IMR-90 (cell line): ENCODE data around the gene COL4A2. TPM values are rescaled to one million over a fixed set of nuclear protein-coding genes. Genes with fewer than 3 reads are reported as not detected.

ENCODE experiments used
- ATAC-seq: fragments of 200-7000 bp; cut with Tn5 transposase; 2 replicates; pipeline ENCODE4 v1.9.1; 2020; ENCODE audit warnings: low read depth, mild to moderate bottlenecking, moderate library complexity
- BruUV-seq: library from RNA; stranded (reverse); fragments of 400-500 nt; replicated peaks from 2 replicates; lab custom pipeline; 2021; lab: Mats Ljungman, UMichigan
- CTCF ChIA-PET: fragments of 300-600 bp; formaldehyde crosslinking; extraction: SDS; loops from one replicate; lab custom pipeline; 2021; ENCODE audit warnings: antibody characterized with exemption; lab: Yijun Ruan, JAX
- POLR2A ChIA-PET: fragments of 300-600 bp; sonication (Branson Sonifier 250); formaldehyde crosslinking; loops from one replicate; lab custom pipeline; 2022; ENCODE audit warnings: antibody characterized with exemption; ENCODE audit not compliant: unreplicated experiment; lab: Charles Lee
- DNase-seq: peaks from one replicate; pipeline ENCODE4 v3.0.0; 2013
- H2AFZ ChIP-seq: replicated peaks from 2 replicates; pipeline ENCODE3; 2013; ENCODE audit warnings: low read length, mild to moderate bottlenecking; ENCODE audit not compliant: poor library complexity
- H2AK5ac ChIP-seq: 2 replicates; pipeline ENCODE4 v1.6.1; 2013; ENCODE audit warnings: low read depth, low read length, inconsistent platforms
- H2AK9ac ChIP-seq: replicated peaks from 2 replicates; pipeline ENCODE3; 2013; ENCODE audit warnings: mild to moderate bottlenecking, low read depth, low read length, moderate library complexity; ENCODE audit not compliant: poor library complexity
- H2BK120ac ChIP-seq: 2 replicates; pipeline ENCODE4 v1.6.1; 2013; ENCODE audit warnings: low read depth, low read length, inconsistent platforms
- H2BK15ac ChIP-seq: 3 replicates; pipeline ENCODE4 v1.6.1; 2013; ENCODE audit warnings: low read depth, low read length, inconsistent platforms
- H2BK20ac ChIP-seq: 2 replicates; pipeline ENCODE4 v1.6.1; 2013; ENCODE audit warnings: low read depth, mild to moderate bottlenecking, inconsistent platforms, low read length, moderate library complexity
- H2BK5ac ChIP-seq: 2 replicates; pipeline ENCODE4 v1.6.1; 2013; ENCODE audit warnings: mild to moderate bottlenecking, low read depth, low read length, inconsistent platforms; ENCODE audit not compliant: poor library complexity, severe bottlenecking
- H3K14ac ChIP-seq: replicated peaks from 2 replicates; pipeline ENCODE4 v1.6.1; 2013; ENCODE audit warnings: low read depth, low read length, inconsistent platforms
- H3K18ac ChIP-seq: 2 replicates; pipeline ENCODE4 v1.6.1; 2013; ENCODE audit warnings: low read depth, low read length, control low read depth
- H3K23ac ChIP-seq: 2 replicates; pipeline ENCODE4 v1.6.1; 2013; ENCODE audit warnings: low read depth, low read length, inconsistent platforms
- H3K27ac ChIP-seq: 2 replicates; pipeline ENCODE4 v1.5.1; 2013; ENCODE audit warnings: mild to moderate bottlenecking, control low read depth, low read length; ENCODE audit not compliant: insufficient read depth
- H3K27me3 ChIP-seq: 2 replicates; pipeline ENCODE4 v1.6.1; 2013; ENCODE audit warnings: low read length; ENCODE audit not compliant: control insufficient read depth, insufficient read depth
- H3K36me3 ChIP-seq: 2 replicates; pipeline ENCODE4 v1.6.1; 2013; ENCODE audit warnings: low read length, mixed read lengths; ENCODE audit not compliant: control insufficient read depth, insufficient read depth
- H3K4ac ChIP-seq: 2 replicates; pipeline ENCODE4 v1.6.1; 2013; ENCODE audit warnings: low read depth, low read length, inconsistent platforms
- H3K4me1 ChIP-seq: 2 replicates; pipeline ENCODE4 v1.6.1; 2013; ENCODE audit warnings: low read length, mixed read lengths; ENCODE audit not compliant: control insufficient read depth, insufficient read depth
- H3K4me2 ChIP-seq: 2 replicates; pipeline ENCODE4 v1.6.1; 2013; ENCODE audit warnings: low read depth, mild to moderate bottlenecking, control low read depth, low read length, moderate library complexity
- H3K4me3 ChIP-seq: 2 replicates; pipeline ENCODE4 v1.5.1; 2013; ENCODE audit warnings: low read depth, mild to moderate bottlenecking, control low read depth, low read length, moderate library complexity; ENCODE audit not compliant: insufficient read depth
- H3K56ac ChIP-seq: 2 replicates; pipeline ENCODE4 v1.6.1; 2013; ENCODE audit warnings: low read length, inconsistent platforms; ENCODE audit not compliant: insufficient read depth; ENCODE audit errors: extremely low read depth
- H3K79me1 ChIP-seq, 2 experiments: 2 replicates each; pipeline ENCODE4 v1.6.1; 2013; ENCODE audit warnings: low read length in 2 of 2, inconsistent platforms in 1 of 2, low read depth in 1 of 2
- H3K9ac ChIP-seq: 2 replicates; pipeline ENCODE4 v1.6.1; 2013; ENCODE audit warnings: low read depth, low read length, control low read depth
- H3K9me1 ChIP-seq: 2 replicates; pipeline ENCODE4 v1.6.1; 2013; ENCODE audit warnings: low read length, inconsistent platforms; ENCODE audit not compliant: insufficient read depth
- H3K9me3 ChIP-seq: 2 replicates; pipeline ENCODE4 v1.6.1; 2013; ENCODE audit warnings: low read length; ENCODE audit not compliant: control insufficient read depth, insufficient read depth
- H4K20me1 ChIP-seq: 2 replicates; pipeline ENCODE4 v1.6.1; 2013; ENCODE audit warnings: low read length, inconsistent platforms; ENCODE audit not compliant: insufficient read depth
- H4K5ac ChIP-seq: 2 replicates; pipeline ENCODE4 v1.6.1; 2013; ENCODE audit warnings: mild to moderate bottlenecking, low read depth, low read length, control low read depth
- H4K8ac ChIP-seq, 2 experiments: 2 replicates each; pipeline ENCODE4 v1.6.1; 2013; ENCODE audit warnings: low read depth in 2 of 2, low read length in 2 of 2, control low read depth in 1 of 2, inconsistent platforms in 1 of 2
- H4K91ac ChIP-seq: 2 replicates; pipeline ENCODE4 v1.6.1; 2013; ENCODE audit warnings: low read depth, low read length, inconsistent platforms; ENCODE audit not compliant: insufficient read depth
- BHLHE40 ChIP-seq: fragments of 150-350 bp; IDR thresholded peaks from 2 replicates; pipeline ENCODE4 v1.6.1; 2016; ENCODE audit warnings: mild to moderate bottlenecking, low read depth, low read length
- CEBPB ChIP-seq: IDR thresholded peaks from 2 replicates; pipeline ENCODE4 v1.6.1; 2012; ENCODE audit warnings: low read depth, low read length, improper control_type of control experiment
- CHD1 ChIP-seq: IDR thresholded peaks from 2 replicates; pipeline ENCODE4 v1.6.1; 2012; ENCODE audit warnings: low read depth, low read length, improper control_type of control experiment
- FOS ChIP-seq: fragments of 150-350 bp; IDR thresholded peaks from 2 replicates; pipeline ENCODE4 v1.6.1; 2016; ENCODE audit warnings: low read depth, low read length
- MAFK ChIP-seq: IDR thresholded peaks from 2 replicates; pipeline ENCODE4 v1.6.1; 2012; ENCODE audit warnings: low read depth, low read length, improper control_type of control experiment
- MAZ ChIP-seq: IDR thresholded peaks from 2 replicates; pipeline ENCODE4 v1.6.1; 2012; ENCODE audit warnings: low read depth, mild to moderate bottlenecking, low read length, improper control_type of control experiment, moderate library complexity, borderline replicate concordance
- MXI1 ChIP-seq: IDR thresholded peaks from 2 replicates; pipeline ENCODE4 v1.6.1; 2012; ENCODE audit warnings: low read depth, mild to moderate bottlenecking, low read length, moderate library complexity, borderline replicate concordance
- NFE2L2 ChIP-seq: fragments of 150-350 bp; IDR thresholded peaks from 2 replicates; pipeline ENCODE4 v1.6.1; 2016; ENCODE audit warnings: low read depth, mild to moderate bottlenecking, low read length
- POLR2A ChIP-seq: IDR thresholded peaks from 2 replicates; pipeline ENCODE4 v1.6.1; 2012; ENCODE audit warnings: mild to moderate bottlenecking, low read depth, low read length
- RAD21 ChIP-seq: IDR thresholded peaks from 2 replicates; pipeline ENCODE4 v1.6.1; 2012; ENCODE audit warnings: low read length, improper control_type of control experiment
- RCOR1 ChIP-seq: IDR thresholded peaks from 2 replicates; pipeline ENCODE4 v1.6.1; 2012; ENCODE audit warnings: mild to moderate bottlenecking, low read length, improper control_type of control experiment; ENCODE audit not compliant: insufficient replicate concordance
- RFX5 ChIP-seq: IDR thresholded peaks from 2 replicates; pipeline ENCODE4 v1.8.0; 2012; ENCODE audit warnings: low read depth, mild to moderate bottlenecking, low read length, moderate library complexity
- SMC3 ChIP-seq: fragments of 150-350 bp; IDR thresholded peaks from 2 replicates; pipeline ENCODE4 v1.6.1; 2016; ENCODE audit warnings: low read depth, mild to moderate bottlenecking, antibody characterized with exemption, low read length, moderate library complexity
- WGBS, 2 experiments: methylation state at CpG; one replicate each; pipeline versions ENCODE4 v1.1.5 to v1.1.7; 2013; ENCODE audit warnings: missing lambda C conversion rate in 2 of 2; ENCODE audit not compliant: insufficient read length in 1 of 2; ENCODE audit errors: extremely low coverage in 2 of 2; 5-methylcytosine and 5-hydroxymethylcytosine counted together
- dilution Hi-C: fragments of 300-500 bp; cut with HindIII; formaldehyde crosslinking; loops from one replicate; pipeline ENCODE4 v1.14.3; 2018; ENCODE audit warnings: low sequenced_read_pairs; ENCODE audit not compliant: unreplicated experiment
- in situ Hi-C: fragments of 300-500 bp; cut with MboI; formaldehyde crosslinking; loops from 3 replicates; pipeline ENCODE4 v1.14.3; 2019; ENCODE audit warnings: low sequenced_read_pairs, inconsistent platforms, mixed read lengths
- intact Hi-C: fragments of 100-400 bp; cut with micrococcal nuclease; formaldehyde crosslinking; loops from 2 replicates; pipeline ENCODE4 v1.10.0; 2022
- polyA plus RNA-seq, 3 experiments: library from polyadenylated mRNA; depleted of rRNA; stranded (reverse); fragments of >200 nt; gene quantifications; 2 replicates each; pipeline ENCODE4 v1.2.3, GENCODE V29; 2012; ENCODE audit warnings: low replicate concordance in 1 of 3
- total RNA-seq: library from RNA; depleted of rRNA; stranded (reverse); fragments of >200 nt; gene quantifications from 2 replicates; pipeline ENCODE4 v1.2.3, GENCODE V29; 2012
- TF ChIP-seq, protein P1 (sequence below): conservative IDR thresholded peaks from 2 replicates; pipeline ENCODE4 v1.5.1; 2012; ENCODE audit warnings: mild to moderate bottlenecking, low read depth, low read length, improper control_type of control experiment
- TF ChIP-seq, protein P2 (sequence below): fragments of 150-350 bp; IDR thresholded peaks from 2 replicates; pipeline ENCODE4 v1.6.1; 2017; ENCODE audit warnings: mild to moderate bottlenecking, antibody characterized with exemption, low read length, low read depth
- TF ChIP-seq, protein P3 (sequence below): fragments of 150-350 bp; IDR thresholded peaks from 2 replicates; pipeline ENCODE4 v1.6.1; 2016; ENCODE audit warnings: low read depth, mild to moderate bottlenecking, low read length, moderate library complexity, borderline replicate concordance

Gene COL4A2
- total and polyA plus RNA-seq, 2 of the 4 experiments (the other 2 are of a cell fraction), result 90.7 to 457 TPM

DNA sequence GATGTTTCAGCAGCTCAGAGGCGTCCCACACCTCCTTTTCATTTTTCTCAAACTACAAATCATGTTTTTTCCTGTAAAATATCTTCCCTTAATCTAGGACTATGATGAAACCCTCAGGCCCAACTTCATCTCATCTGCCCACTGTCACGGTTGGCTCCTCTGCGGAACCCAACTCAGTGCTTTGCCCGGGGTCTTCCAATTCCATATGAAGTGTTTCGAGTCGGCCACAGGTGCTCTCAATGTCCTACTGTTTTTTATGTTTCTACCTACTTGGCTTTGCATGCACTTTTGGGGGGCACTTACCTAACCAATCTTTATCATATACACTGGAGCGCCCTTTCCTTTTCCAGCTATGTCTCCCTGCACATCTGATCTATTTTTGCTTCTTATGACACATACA, 28.2 kb upstream of the COL4A2 start:
- H3K4me1 ChIP-seq, result peaks cover 19% of the 10 kb centered on the region
- H3K9ac ChIP-seq, result no peak overlapping the region
- no peak overlapping the region for H4K91ac ChIP-seq
- no peak for ATAC-seq
- dilution Hi-C loops, result no loop called here
- 100% methylated on average over 1 of the region's 7 CpGs; no CpG with 5 or more reads in 1 of the 2 experiments for WGBS, 2 experiments
- H2BK20ac ChIP-seq, result no peak overlapping the region
- H3K4me3 ChIP-seq, result no peak overlapping the region
- H3K18ac ChIP-seq, result no peak overlapping the region
- H3K36me3 ChIP-seq, result peaks cover 24% of the 10 kb centered on the region
- no peak overlapping the region for H4K5ac ChIP-seq
- H3K27ac ChIP-seq, result no peak overlapping the region
- intact Hi-C loops, result no loop called here
- H3K4me2 ChIP-seq, result no peak overlapping the region
- H3K9me1 ChIP-seq, result peaks cover 49% of the 10 kb centered on the region
- H2AK9ac ChIP-seq, result no peak overlapping the region
- no peak overlapping the region for H3K4ac ChIP-seq
- no peak overlapping the region for H2BK15ac ChIP-seq
- no peak for DNase-seq
- in situ Hi-C loops, result no loop called here
- no peak overlapping the region for H3K14ac ChIP-seq
- H2AK5ac ChIP-seq, result no peak overlapping the region
- H3K27me3 ChIP-seq, result no peaks in the 10 kb centered on the region
- no peak overlapping the region for H4K8ac ChIP-seq
- H4K20me1 ChIP-seq, result peaks cover 95% of the 10 kb centered on the region
- no peak overlapping the region for H2BK120ac ChIP-seq
- no peak overlapping the region; the same call in 1 of the 2 replicates for H3K23ac ChIP-seq
- H3K79me1 ChIP-seq, result peaks cover 31 to 89% of the 10 kb centered on the region in 2 experiments
- TF ChIP-seq POLR2A (no peak), MAZ (no peak), NFE2L2 (no peak), FOS (no peak), MAFK (no peak), CHD1 (no peak), BHLHE40 (no peak), CEBPB (no peak), RCOR1 (no peak), SMC3 (no peak), RFX5 (no peak), MXI1 (no peak), RAD21 (no peak)
- TF ChIP-seq, protein P1, sequence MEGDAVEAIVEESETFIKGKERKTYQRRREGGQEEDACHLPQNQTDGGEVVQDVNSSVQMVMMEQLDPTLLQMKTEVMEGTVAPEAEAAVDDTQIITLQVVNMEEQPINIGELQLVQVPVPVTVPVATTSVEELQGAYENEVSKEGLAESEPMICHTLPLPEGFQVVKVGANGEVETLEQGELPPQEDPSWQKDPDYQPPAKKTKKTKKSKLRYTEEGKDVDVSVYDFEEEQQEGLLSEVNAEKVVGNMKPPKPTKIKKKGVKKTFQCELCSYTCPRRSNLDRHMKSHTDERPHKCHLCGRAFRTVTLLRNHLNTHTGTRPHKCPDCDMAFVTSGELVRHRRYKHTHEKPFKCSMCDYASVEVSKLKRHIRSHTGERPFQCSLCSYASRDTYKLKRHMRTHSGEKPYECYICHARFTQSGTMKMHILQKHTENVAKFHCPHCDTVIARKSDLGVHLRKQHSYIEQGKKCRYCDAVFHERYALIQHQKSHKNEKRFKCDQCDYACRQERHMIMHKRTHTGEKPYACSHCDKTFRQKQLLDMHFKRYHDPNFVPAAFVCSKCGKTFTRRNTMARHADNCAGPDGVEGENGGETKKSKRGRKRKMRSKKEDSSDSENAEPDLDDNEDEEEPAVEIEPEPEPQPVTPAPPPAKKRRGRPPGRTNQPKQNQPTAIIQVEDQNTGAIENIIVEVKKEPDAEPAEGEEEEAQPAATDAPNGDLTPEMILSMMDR, result no peak
- TF ChIP-seq, protein P2, sequence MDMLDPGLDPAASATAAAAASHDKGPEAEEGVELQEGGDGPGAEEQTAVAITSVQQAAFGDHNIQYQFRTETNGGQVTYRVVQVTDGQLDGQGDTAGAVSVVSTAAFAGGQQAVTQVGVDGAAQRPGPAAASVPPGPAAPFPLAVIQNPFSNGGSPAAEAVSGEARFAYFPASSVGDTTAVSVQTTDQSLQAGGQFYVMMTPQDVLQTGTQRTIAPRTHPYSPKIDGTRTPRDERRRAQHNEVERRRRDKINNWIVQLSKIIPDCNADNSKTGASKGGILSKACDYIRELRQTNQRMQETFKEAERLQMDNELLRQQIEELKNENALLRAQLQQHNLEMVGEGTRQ, result no peak
- TF ChIP-seq, protein P3, sequence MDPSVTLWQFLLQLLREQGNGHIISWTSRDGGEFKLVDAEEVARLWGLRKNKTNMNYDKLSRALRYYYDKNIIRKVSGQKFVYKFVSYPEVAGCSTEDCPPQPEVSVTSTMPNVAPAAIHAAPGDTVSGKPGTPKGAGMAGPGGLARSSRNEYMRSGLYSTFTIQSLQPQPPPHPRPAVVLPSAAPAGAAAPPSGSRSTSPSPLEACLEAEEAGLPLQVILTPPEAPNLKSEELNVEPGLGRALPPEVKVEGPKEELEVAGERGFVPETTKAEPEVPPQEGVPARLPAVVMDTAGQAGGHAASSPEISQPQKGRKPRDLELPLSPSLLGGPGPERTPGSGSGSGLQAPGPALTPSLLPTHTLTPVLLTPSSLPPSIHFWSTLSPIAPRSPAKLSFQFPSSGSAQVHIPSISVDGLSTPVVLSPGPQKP, result no peak
- H3K9me3 ChIP-seq, result no peaks in the 10 kb centered on the region
- no peak overlapping the region for H2BK5ac ChIP-seq
- H3K56ac ChIP-seq, result no peak overlapping the region
- H2AFZ ChIP-seq, result no peak overlapping the region
- POLR2A ChIA-PET, result no interaction called here
- BruUV-seq, result no TSS peak
- CTCF ChIA-PET, result interaction anchor here (1.4 kb wide), 1 partner anchor 12 kb away, joined by 3 read pairs; no protein-coding TSS in a partner anchor
